Fibroblast of skin of right quadriceps (primary cell): ENCODE results near the gene EP300.
A peak's percentile ranks its signal among the peaks of the same experiment; 100 is the strongest.

ENCODE experiments used
- DNase-seq: peaks from one replicate; pipeline ENCODE4 v3.0.0-alpha.2; 2013

The EP300 gene

GRCh38 chr22:41215926-41216325, 123.5 kb downstream of the EP300 start:
- DNase-seq, result no peak

GRCh38 chr22:41216984-41217383, 124.6 kb downstream of the EP300 start:
- DNase-seq, result no peak

DNA sequence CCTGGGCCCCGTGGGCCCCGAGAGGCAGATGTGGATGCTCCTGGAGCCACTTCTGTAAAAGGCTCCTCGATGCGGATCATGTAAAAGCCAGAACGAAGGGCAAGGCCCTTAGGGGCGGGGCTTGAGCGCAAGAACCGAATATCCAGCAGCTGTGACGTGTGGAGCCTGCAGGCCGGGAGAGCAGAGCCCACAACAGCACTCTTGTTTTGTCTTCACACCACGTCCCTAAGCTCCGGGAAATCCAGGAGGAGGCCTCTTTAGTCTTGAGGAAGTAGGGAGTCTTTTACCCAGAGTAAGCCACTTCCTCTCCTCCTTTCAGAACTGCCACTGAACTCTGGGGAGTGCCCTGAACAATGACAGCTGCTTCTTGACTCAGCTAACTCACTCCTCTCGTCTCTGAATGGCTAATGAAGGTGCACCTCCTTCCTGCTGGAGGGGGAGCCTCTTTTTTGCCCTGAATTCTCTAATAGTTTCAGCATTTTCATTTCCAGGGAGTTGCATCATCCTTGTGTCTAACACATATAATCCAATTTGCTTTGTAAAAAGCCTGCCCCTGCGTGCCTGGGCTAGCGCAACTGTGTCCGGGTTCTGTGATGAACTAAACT, 125.3 kb downstream of the EP300 start:
- peak; percentile 82 for DNase-seq

DNA sequence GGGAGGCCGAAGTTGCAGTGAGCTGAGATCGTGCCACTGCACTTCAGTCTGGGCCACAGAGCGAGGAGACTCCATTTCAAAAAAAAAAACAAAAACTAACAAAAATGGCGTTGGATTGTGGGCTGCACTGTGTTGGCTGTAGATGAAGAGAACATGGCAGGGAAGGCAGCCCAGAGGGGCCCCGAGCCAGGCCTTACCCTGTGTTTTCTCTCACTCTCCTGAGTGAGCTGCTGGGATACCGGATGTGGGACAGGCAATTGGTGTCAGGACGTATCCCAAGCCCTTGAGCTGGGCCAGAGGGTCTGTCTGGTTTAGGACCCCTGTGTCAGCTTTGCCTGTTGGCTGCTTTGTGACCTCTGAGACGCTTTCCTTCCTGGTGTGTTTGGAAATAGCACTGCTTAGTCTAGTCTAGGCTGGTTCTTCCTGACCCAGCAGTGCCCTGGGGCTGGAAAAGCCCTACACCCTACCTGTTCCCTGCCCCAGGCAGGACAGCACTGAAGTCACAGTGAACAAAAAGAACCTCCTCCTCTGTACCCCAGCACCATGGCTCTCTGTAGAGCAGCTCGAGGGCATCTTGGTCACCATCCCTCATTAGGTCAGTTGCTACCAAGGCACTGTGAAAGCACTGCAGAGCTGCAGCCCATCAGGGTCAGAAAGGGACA, 130.6 kb downstream of the EP300 start:
- no peak for DNase-seq

DNA sequence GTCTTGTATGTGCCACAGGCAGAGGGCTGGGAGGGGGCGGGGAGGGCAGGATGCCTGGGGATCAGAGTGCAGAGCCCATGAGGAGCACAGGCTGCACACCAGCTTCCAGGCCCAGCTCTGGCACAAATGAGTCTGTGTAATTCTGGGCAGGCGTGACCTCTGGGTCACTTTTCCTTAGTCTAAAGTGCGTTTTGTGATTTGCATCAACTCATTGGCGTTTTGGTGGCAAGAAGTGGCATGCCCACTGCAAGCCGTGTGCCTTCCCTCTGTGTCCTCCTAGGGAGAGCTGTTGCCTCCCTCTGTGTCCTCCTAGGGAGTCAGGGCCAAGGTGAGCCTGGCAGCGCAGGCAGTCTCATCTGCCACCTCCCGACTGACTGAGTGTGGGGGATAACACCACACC, 131.1 kb downstream of the EP300 start:
- no peak for DNase-seq

GRCh38 chr22:41226723-41227655, 134.6 kb downstream of the EP300 start:
- DNase-seq, result no peak

DNA sequence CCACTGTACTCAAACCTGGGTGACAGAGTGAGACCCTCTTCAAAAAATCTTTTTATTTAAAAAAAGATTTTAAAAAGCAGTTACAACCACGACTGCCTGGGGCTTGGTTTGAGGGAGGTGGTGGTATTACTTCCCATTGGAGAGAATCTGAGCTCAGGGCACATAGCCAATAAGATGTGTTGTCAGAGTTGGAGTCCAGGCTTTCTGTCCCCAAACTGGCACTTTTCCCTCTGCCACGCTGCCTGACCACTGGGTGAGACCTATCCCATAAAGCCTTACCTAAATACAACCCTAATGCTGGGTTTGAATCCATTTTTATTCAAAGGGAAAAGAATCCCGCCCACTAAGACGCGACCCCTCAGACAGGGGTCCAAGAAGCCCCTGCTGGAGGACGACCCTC, 136.8 kb downstream of the EP300 start:
- no peak for DNase-seq
